IMR-90 (cell line): ENCODE data around the gene NCKAP5. TPM values are rescaled to one million over a fixed set of nuclear protein-coding genes. Genes with fewer than 3 reads are reported as not detected.

Experiments
- ATAC-seq: fragments of 200-7000 bp; cut with Tn5 transposase; 2 replicates; pipeline ENCODE4 v1.9.1; 2020; ENCODE audit warnings: low read depth, mild to moderate bottlenecking, moderate library complexity
- BruUV-seq: library from RNA; stranded (reverse); fragments of 400-500 nt; replicated peaks from 2 replicates; lab custom pipeline; 2021; lab: Mats Ljungman, UMichigan
- CTCF ChIA-PET: fragments of 300-600 bp; formaldehyde crosslinking; extraction: SDS; loops from one replicate; lab custom pipeline; 2021; ENCODE audit warnings: antibody characterized with exemption; lab: Yijun Ruan, JAX
- POLR2A ChIA-PET: fragments of 300-600 bp; sonication (Branson Sonifier 250); formaldehyde crosslinking; loops from one replicate; lab custom pipeline; 2022; ENCODE audit warnings: antibody characterized with exemption; ENCODE audit not compliant: unreplicated experiment; lab: Charles Lee
- DNase-seq: peaks from one replicate; pipeline ENCODE4 v3.0.0; 2013
- H2AFZ ChIP-seq: replicated peaks from 2 replicates; pipeline ENCODE3; 2013; ENCODE audit warnings: low read length, mild to moderate bottlenecking; ENCODE audit not compliant: poor library complexity
- H2AK5ac ChIP-seq: 2 replicates; pipeline ENCODE4 v1.6.1; 2013; ENCODE audit warnings: low read depth, low read length, inconsistent platforms
- H2AK9ac ChIP-seq: replicated peaks from 2 replicates; pipeline ENCODE3; 2013; ENCODE audit warnings: mild to moderate bottlenecking, low read depth, low read length, moderate library complexity; ENCODE audit not compliant: poor library complexity
- H2BK120ac ChIP-seq: 2 replicates; pipeline ENCODE4 v1.6.1; 2013; ENCODE audit warnings: low read depth, low read length, inconsistent platforms
- H2BK15ac ChIP-seq: 3 replicates; pipeline ENCODE4 v1.6.1; 2013; ENCODE audit warnings: low read depth, low read length, inconsistent platforms
- H2BK20ac ChIP-seq: 2 replicates; pipeline ENCODE4 v1.6.1; 2013; ENCODE audit warnings: low read depth, mild to moderate bottlenecking, inconsistent platforms, low read length, moderate library complexity
- H2BK5ac ChIP-seq: 2 replicates; pipeline ENCODE4 v1.6.1; 2013; ENCODE audit warnings: mild to moderate bottlenecking, low read depth, low read length, inconsistent platforms; ENCODE audit not compliant: poor library complexity, severe bottlenecking
- H3K14ac ChIP-seq: replicated peaks from 2 replicates; pipeline ENCODE4 v1.6.1; 2013; ENCODE audit warnings: low read depth, low read length, inconsistent platforms
- H3K18ac ChIP-seq: 2 replicates; pipeline ENCODE4 v1.6.1; 2013; ENCODE audit warnings: low read depth, low read length, control low read depth
- H3K23ac ChIP-seq: 2 replicates; pipeline ENCODE4 v1.6.1; 2013; ENCODE audit warnings: low read depth, low read length, inconsistent platforms
- H3K27ac ChIP-seq: 2 replicates; pipeline ENCODE4 v1.5.1; 2013; ENCODE audit warnings: mild to moderate bottlenecking, control low read depth, low read length; ENCODE audit not compliant: insufficient read depth
- H3K27me3 ChIP-seq: 2 replicates; pipeline ENCODE4 v1.6.1; 2013; ENCODE audit warnings: low read length; ENCODE audit not compliant: control insufficient read depth, insufficient read depth
- H3K36me3 ChIP-seq: 2 replicates; pipeline ENCODE4 v1.6.1; 2013; ENCODE audit warnings: low read length, mixed read lengths; ENCODE audit not compliant: control insufficient read depth, insufficient read depth
- H3K4ac ChIP-seq: 2 replicates; pipeline ENCODE4 v1.6.1; 2013; ENCODE audit warnings: low read depth, low read length, inconsistent platforms
- H3K4me1 ChIP-seq: 2 replicates; pipeline ENCODE4 v1.6.1; 2013; ENCODE audit warnings: low read length, mixed read lengths; ENCODE audit not compliant: control insufficient read depth, insufficient read depth
- H3K4me2 ChIP-seq: 2 replicates; pipeline ENCODE4 v1.6.1; 2013; ENCODE audit warnings: low read depth, mild to moderate bottlenecking, control low read depth, low read length, moderate library complexity
- H3K4me3 ChIP-seq: 2 replicates; pipeline ENCODE4 v1.5.1; 2013; ENCODE audit warnings: low read depth, mild to moderate bottlenecking, control low read depth, low read length, moderate library complexity; ENCODE audit not compliant: insufficient read depth
- H3K56ac ChIP-seq: 2 replicates; pipeline ENCODE4 v1.6.1; 2013; ENCODE audit warnings: low read length, inconsistent platforms; ENCODE audit not compliant: insufficient read depth; ENCODE audit errors: extremely low read depth
- H3K79me1 ChIP-seq, 2 experiments: 2 replicates each; pipeline ENCODE4 v1.6.1; 2013; ENCODE audit warnings: low read length in 2 of 2, inconsistent platforms in 1 of 2, low read depth in 1 of 2
- H3K9ac ChIP-seq: 2 replicates; pipeline ENCODE4 v1.6.1; 2013; ENCODE audit warnings: low read depth, low read length, control low read depth
- H3K9me1 ChIP-seq: 2 replicates; pipeline ENCODE4 v1.6.1; 2013; ENCODE audit warnings: low read length, inconsistent platforms; ENCODE audit not compliant: insufficient read depth
- H3K9me3 ChIP-seq: 2 replicates; pipeline ENCODE4 v1.6.1; 2013; ENCODE audit warnings: low read length; ENCODE audit not compliant: control insufficient read depth, insufficient read depth
- H4K20me1 ChIP-seq: 2 replicates; pipeline ENCODE4 v1.6.1; 2013; ENCODE audit warnings: low read length, inconsistent platforms; ENCODE audit not compliant: insufficient read depth
- H4K5ac ChIP-seq: 2 replicates; pipeline ENCODE4 v1.6.1; 2013; ENCODE audit warnings: mild to moderate bottlenecking, low read depth, low read length, control low read depth
- H4K8ac ChIP-seq, 2 experiments: 2 replicates each; pipeline ENCODE4 v1.6.1; 2013; ENCODE audit warnings: low read depth in 2 of 2, low read length in 2 of 2, control low read depth in 1 of 2, inconsistent platforms in 1 of 2
- H4K91ac ChIP-seq: 2 replicates; pipeline ENCODE4 v1.6.1; 2013; ENCODE audit warnings: low read depth, low read length, inconsistent platforms; ENCODE audit not compliant: insufficient read depth
- CEBPB ChIP-seq: IDR thresholded peaks from 2 replicates; pipeline ENCODE4 v1.6.1; 2012; ENCODE audit warnings: low read depth, low read length, improper control_type of control experiment
- CHD1 ChIP-seq: IDR thresholded peaks from 2 replicates; pipeline ENCODE4 v1.6.1; 2012; ENCODE audit warnings: low read depth, low read length, improper control_type of control experiment
- ELK1 ChIP-seq: fragments of 150-350 bp; IDR thresholded peaks from 2 replicates; pipeline ENCODE4 v1.6.1; 2016; ENCODE audit warnings: low read depth, mild to moderate bottlenecking, low read length, moderate library complexity, borderline replicate concordance
- FOS ChIP-seq: fragments of 150-350 bp; IDR thresholded peaks from 2 replicates; pipeline ENCODE4 v1.6.1; 2016; ENCODE audit warnings: low read depth, low read length
- MAFK ChIP-seq: IDR thresholded peaks from 2 replicates; pipeline ENCODE4 v1.6.1; 2012; ENCODE audit warnings: low read depth, low read length, improper control_type of control experiment
- MAZ ChIP-seq: IDR thresholded peaks from 2 replicates; pipeline ENCODE4 v1.6.1; 2012; ENCODE audit warnings: low read depth, mild to moderate bottlenecking, low read length, improper control_type of control experiment, moderate library complexity, borderline replicate concordance
- MXI1 ChIP-seq: IDR thresholded peaks from 2 replicates; pipeline ENCODE4 v1.6.1; 2012; ENCODE audit warnings: low read depth, mild to moderate bottlenecking, low read length, moderate library complexity, borderline replicate concordance
- NFE2L2 ChIP-seq: fragments of 150-350 bp; IDR thresholded peaks from 2 replicates; pipeline ENCODE4 v1.6.1; 2016; ENCODE audit warnings: low read depth, mild to moderate bottlenecking, low read length
- POLR2A ChIP-seq: IDR thresholded peaks from 2 replicates; pipeline ENCODE4 v1.6.1; 2012; ENCODE audit warnings: mild to moderate bottlenecking, low read depth, low read length
- RAD21 ChIP-seq: IDR thresholded peaks from 2 replicates; pipeline ENCODE4 v1.6.1; 2012; ENCODE audit warnings: low read length, improper control_type of control experiment
- RCOR1 ChIP-seq: IDR thresholded peaks from 2 replicates; pipeline ENCODE4 v1.6.1; 2012; ENCODE audit warnings: mild to moderate bottlenecking, low read length, improper control_type of control experiment; ENCODE audit not compliant: insufficient replicate concordance
- SMC3 ChIP-seq: fragments of 150-350 bp; IDR thresholded peaks from 2 replicates; pipeline ENCODE4 v1.6.1; 2016; ENCODE audit warnings: low read depth, mild to moderate bottlenecking, antibody characterized with exemption, low read length, moderate library complexity
- whole genome bisulfite sequencing, 2 experiments: methylation state at CpG; one replicate each; pipeline versions ENCODE4 v1.1.5 to v1.1.7; 2013; ENCODE audit warnings: missing lambda C conversion rate in 2 of 2; ENCODE audit not compliant: insufficient read length in 1 of 2; ENCODE audit errors: extremely low coverage in 2 of 2; 5-methylcytosine and 5-hydroxymethylcytosine counted together
- dilution Hi-C: fragments of 300-500 bp; cut with HindIII; formaldehyde crosslinking; loops from one replicate; pipeline ENCODE4 v1.14.3; 2018; ENCODE audit warnings: low sequenced_read_pairs; ENCODE audit not compliant: unreplicated experiment
- in situ Hi-C: fragments of 300-500 bp; cut with MboI; formaldehyde crosslinking; loops from 3 replicates; pipeline ENCODE4 v1.14.3; 2019; ENCODE audit warnings: low sequenced_read_pairs, inconsistent platforms, mixed read lengths
- intact Hi-C: fragments of 100-400 bp; cut with micrococcal nuclease; formaldehyde crosslinking; loops from 2 replicates; pipeline ENCODE4 v1.10.0; 2022
- polyA plus RNA-seq, 3 experiments: library from polyadenylated mRNA; depleted of rRNA; stranded (reverse); fragments of >200 nt; gene quantifications; 2 replicates each; pipeline ENCODE4 v1.2.3, GENCODE V29; 2012; ENCODE audit warnings: low replicate concordance in 1 of 3
- total RNA-seq: library from RNA; depleted of rRNA; stranded (reverse); fragments of >200 nt; gene quantifications from 2 replicates; pipeline ENCODE4 v1.2.3, GENCODE V29; 2012
- TF ChIP-seq, protein P1 (sequence below): fragments of 150-350 bp; IDR thresholded peaks from 2 replicates; pipeline ENCODE4 v1.6.1; 2017; ENCODE audit warnings: mild to moderate bottlenecking, antibody characterized with exemption, low read length, low read depth
- TF ChIP-seq, protein P2 (sequence below): conservative IDR thresholded peaks from 2 replicates; pipeline ENCODE4 v1.5.1; 2012; ENCODE audit warnings: mild to moderate bottlenecking, low read depth, low read length, improper control_type of control experiment

The NCKAP5 gene
- total and polyA plus RNA-seq, 2 of the 4 experiments (the other 2 are of a cell fraction) = 2.7 to 3.9 TPM

GRCh38 chr2:133497270-133497893 is 70.9 kb downstream of the NCKAP5 start:
- H3K79me1 ChIP-seq = peaks cover 0 to 3% of the 10 kb centered on the region in 2 experiments; a peak in 2 of 4 replicates
- peak overlapping the region; percentile 53 for H2BK20ac ChIP-seq
- peak overlapping the region; percentile 87 for H3K14ac ChIP-seq
- no peak overlapping the region for H2AFZ ChIP-seq
- peak overlapping the region; percentile 71 for H3K4ac ChIP-seq
- H4K91ac ChIP-seq = peak overlapping the region; percentile 75
- peak overlapping the region; percentile 50; the same call in 1 of the 2 replicates for H4K5ac ChIP-seq
- no peaks in the 10 kb centered on the region for H3K36me3 ChIP-seq
- H2AK5ac ChIP-seq = peak overlapping the region; percentile 77
- H2BK15ac ChIP-seq = peak overlapping the region; percentile 13; the same call in 2 of the 3 replicates
- POLR2A ChIA-PET = no interaction called here
- peaks cover 16% of the 10 kb centered on the region for H3K4me1 ChIP-seq
- peak overlapping the region; percentile 1; the same call in 1 of the 2 replicates for H3K27ac ChIP-seq
- H2BK120ac ChIP-seq = peak overlapping the region; percentile 72
- peak overlapping the region; percentile 42; the same call in 1 of the 2 replicates for H3K18ac ChIP-seq
- no peak overlapping the region for H3K4me3 ChIP-seq
- H2BK5ac ChIP-seq = peak overlapping the region; percentile 7
- no peak overlapping the region for H2AK9ac ChIP-seq
- H3K9me1 ChIP-seq = peaks cover 10% of the 10 kb centered on the region
- intact Hi-C loops = loop anchor here (10.0 kb wide), 1 partner anchor 147 kb away; no protein-coding TSS in a partner anchor
- CTCF ChIA-PET = interaction anchor here (0.9 to 2.1 kb wide), 3 partner anchors 64 to 347 kb away, joined by 3 to 5 read pairs (median 4); no protein-coding TSS in a partner anchor
- no peak overlapping the region for H3K4me2 ChIP-seq
- H3K9me3 ChIP-seq = no peaks in the 10 kb centered on the region
- no peaks in the 10 kb centered on the region for H3K27me3 ChIP-seq
- ATAC-seq = peak; percentile 28
- 17% methylated on average over 1 of the region's 3 CpGs; no CpG with 5 or more reads in 1 of the 2 experiments for WGBS, 2 experiments
- in situ Hi-C loops = no loop called here
- DNase-seq = peak; percentile 20
- H3K56ac ChIP-seq = peak overlapping the region; percentile 33; the same call in 1 of the 2 replicates
- H3K9ac ChIP-seq = no peak overlapping the region; the same call in 1 of the 2 replicates
- BruUV-seq = no TSS peak
- no peaks in the 10 kb centered on the region for H4K20me1 ChIP-seq
- dilution Hi-C loops = no loop called here
- peak overlapping the region; percentile 21; the same call in 1 of the 2 replicates for H3K23ac ChIP-seq
- peak overlapping the region; percentile 1 to 80; a peak in 3 of 4 replicates for H4K8ac ChIP-seq
- TF ChIP-seq CHD1 (no peak), MAFK (no peak), RAD21 (no peak), POLR2A (no peak), NFE2L2 (no peak), MAZ (no peak), FOS (no peak), CEBPB (no peak), ELK1 (no peak), RCOR1 (no peak), MXI1 (no peak), SMC3 (no peak)
- TF ChIP-seq, protein P1, sequence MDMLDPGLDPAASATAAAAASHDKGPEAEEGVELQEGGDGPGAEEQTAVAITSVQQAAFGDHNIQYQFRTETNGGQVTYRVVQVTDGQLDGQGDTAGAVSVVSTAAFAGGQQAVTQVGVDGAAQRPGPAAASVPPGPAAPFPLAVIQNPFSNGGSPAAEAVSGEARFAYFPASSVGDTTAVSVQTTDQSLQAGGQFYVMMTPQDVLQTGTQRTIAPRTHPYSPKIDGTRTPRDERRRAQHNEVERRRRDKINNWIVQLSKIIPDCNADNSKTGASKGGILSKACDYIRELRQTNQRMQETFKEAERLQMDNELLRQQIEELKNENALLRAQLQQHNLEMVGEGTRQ = no peak
- TF ChIP-seq, protein P2, sequence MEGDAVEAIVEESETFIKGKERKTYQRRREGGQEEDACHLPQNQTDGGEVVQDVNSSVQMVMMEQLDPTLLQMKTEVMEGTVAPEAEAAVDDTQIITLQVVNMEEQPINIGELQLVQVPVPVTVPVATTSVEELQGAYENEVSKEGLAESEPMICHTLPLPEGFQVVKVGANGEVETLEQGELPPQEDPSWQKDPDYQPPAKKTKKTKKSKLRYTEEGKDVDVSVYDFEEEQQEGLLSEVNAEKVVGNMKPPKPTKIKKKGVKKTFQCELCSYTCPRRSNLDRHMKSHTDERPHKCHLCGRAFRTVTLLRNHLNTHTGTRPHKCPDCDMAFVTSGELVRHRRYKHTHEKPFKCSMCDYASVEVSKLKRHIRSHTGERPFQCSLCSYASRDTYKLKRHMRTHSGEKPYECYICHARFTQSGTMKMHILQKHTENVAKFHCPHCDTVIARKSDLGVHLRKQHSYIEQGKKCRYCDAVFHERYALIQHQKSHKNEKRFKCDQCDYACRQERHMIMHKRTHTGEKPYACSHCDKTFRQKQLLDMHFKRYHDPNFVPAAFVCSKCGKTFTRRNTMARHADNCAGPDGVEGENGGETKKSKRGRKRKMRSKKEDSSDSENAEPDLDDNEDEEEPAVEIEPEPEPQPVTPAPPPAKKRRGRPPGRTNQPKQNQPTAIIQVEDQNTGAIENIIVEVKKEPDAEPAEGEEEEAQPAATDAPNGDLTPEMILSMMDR = no peak
